ENCODE data around the gene KIAA1210.

The KIAA1210 gene

DNA sequence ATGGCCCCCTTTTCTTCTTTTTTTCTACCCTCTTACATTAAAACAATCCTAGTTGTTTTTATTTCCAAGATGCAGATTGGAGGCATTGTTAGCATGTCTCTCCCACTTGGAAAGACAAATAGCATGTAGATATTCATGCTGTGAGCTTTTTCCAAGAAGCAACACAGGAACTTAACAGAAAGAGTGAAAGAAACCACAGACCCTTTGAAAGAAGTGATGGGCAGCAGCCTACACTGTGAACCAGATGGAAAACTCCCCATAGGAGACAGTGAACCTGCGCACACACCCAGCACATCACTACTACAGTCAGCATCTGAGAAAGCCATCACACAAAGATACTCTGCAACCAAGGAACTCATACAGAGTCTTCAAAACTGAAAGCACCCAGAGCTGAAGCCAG lies 37.0 kb downstream of the KIAA1210 start:
- DNase-seq = no peak

DNA sequence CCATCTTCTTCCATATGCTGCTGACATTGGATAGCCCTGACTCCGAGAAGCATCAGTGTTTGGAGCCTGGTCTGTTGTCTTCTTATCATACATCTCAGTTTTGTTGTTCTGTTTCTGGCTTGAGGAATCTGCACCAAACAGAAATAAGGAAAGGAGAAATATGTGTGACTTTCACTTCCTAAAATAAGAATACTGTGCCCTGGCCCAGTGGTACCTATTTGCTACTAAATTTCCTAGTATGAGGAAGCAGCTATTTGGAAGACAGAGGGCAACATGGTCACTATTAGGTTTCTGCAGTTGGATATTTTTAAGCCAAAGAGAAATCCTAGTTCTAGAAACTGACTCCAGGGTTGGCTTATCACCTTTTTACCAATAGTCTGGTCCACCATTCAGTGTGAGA lies 38.0 kb downstream of the KIAA1210 start:
- DNase-seq = no peak

DNA sequence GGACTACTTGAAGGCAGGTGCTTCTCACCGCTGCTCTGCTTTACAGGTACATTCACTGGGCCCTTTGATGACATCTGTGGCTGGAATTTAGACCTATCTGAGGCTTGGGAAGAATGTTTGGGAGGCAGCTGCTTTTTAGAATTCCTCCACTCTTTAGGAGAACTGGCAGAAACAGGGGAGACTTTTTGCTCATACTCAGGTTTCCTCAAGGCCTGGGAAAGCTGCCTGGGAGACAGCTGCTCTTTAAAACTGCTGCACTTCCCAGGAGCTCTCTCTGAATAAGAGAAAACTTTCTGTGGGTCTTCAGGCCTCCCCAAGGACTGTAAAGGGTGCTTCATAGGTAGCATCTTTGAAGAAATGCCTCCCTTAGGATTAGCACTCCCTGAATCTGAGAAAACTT lies 40.5 kb downstream of the KIAA1210 start:
- no peak for DNase-seq

DNA sequence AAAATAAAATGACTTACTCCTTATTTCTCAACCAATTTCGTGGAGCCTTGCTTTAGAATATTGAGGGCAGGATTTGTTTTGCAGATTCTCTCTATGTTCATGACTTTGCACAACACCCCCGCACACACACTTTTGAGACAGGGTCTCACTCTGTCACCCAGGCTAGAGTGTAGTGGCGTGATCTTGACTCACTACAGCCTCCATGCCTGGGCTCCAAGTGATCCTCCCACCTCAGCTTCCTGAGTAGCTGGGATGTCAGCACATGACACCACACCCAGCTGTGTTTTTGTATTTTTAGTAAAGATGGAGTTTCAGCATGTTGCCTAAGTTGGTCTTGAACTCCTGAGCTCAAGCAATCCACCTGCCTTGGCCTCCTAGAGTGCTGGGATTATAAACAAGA lies 42.8 kb downstream of the KIAA1210 start:
- DNase-seq = no peak

DNA sequence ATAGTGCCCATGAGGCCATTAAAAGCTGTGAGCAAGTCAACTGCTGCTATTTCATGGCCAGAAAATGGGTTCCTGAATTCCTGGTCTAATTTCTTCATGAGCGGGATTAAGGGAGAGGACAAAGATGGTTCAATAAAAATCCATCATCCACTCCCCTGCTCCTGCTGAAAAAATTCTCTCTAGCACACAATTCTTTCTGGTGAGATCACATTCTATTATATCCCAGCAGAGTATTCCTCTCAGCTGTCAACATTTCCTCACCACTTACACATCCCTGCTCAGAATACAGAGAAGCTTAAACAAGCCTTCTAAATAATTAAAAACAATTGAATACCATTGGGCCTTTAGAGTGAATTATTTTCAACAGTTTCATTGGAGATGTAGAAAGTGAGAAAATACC lies 45.3 kb downstream of the KIAA1210 start:
- DNase-seq = no peak

DNA sequence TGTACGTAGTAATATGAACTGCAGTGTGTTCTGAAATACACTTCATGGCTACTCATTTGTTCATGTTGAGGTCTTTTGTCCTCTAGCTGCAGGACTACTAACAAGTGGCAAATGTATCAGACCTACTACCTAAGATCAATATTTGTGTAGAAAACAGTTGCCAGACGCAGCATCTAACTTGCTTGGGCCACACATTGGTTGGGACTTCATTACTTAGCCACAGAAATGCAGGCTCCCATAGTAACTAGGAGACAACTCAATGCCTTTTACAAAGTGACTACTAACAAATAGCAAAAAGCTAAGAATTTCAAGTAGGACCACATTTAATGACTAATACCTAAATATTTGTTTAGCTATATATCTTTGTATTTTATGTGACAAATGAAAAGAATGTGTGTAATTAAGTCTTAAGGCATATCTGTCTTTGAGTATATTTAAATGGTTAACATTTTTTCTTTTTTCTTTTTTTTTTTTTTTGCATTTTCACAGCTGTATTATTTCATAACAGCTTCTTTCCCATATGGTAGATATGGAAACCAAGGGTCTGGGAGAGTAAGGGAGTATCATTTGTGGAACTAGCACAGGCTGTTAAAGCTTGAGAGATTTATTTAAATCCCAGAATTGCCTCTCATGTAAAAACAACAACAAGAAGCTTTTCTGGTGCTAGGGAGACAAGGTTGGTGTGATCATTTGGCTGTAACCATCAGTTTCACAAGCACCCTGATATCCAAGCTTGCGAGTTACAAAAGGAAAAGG lies 52.2 kb downstream of the KIAA1210 start:
- DNase-seq = no peak

DNA sequence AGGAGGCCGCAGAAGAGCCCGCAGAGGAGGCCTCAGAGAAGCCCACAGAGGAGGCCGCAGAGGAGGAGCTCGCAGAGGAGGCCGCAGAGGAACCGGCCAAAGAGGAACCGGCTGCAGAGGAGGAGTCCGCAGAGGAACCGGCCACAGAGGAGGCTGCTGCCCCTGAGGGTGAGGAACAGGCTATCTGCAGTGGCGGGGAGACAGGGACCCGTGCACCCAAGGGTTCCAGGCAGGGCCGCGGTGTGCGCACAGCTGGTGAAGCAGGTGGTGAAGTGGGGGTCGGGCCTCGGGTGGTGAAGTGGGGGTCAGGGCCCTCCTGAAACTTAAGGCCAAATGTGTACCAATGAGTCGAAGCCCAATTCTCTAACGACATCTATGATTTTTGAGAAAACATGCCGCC lies 53.7 kb downstream of the KIAA1210 start:
- no peak for DNase-seq

DNA sequence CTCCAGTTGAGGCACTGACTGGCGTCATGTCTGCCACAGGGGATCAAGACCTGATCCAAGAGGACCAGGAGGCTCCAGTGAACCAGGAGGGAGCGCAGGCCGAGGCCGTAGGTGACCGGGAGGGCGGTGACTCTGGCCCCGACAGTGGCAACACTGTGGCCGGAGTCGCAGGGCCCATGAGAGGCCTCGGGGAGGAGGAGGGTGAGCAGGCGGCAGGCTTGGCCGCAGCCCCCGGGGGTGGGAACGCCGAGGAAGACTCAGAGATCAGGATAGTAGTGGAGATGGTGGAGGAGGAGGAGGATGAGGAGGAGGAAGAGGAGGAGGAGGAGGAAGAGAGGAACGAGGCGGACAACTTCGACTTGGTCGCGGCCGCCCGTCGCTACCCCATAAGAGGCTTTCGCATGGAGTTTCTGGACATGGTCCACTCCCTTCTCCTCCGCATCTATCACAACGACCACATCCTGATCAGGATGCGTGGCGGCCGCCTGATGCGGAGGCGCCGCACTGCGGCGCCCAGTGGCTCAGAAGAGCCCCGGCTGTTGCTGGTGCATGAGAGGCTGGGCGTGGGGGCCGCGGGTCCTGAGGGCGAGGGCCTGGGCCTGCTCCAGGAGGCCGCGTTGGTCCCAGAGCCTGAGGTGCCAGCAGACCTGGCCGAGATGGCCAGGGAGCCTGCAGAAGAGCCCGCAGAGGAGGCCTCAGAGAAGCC lies 54.3 kb downstream of the KIAA1210 start:
- DNase-seq = no peak

DNA sequence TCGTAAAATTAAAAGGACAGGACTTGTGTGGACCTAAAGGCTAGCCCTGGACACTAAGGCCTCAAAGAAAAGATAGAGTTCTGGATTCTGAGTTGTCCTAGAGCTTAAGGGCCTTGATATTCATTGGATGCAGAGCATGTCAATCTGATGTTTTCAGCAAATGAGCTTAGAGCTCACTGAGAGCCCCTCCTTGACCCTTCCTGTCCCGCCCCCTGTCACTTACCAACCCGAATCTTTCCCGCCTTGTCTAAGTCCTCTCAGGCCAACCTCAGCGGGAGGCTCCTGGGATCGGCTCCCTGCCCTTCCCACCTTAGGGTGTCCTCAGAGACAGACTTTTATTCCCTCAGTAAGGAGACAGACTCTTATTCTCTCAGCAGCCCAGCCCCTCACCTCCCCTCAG lies 54.9 kb downstream of the KIAA1210 start, which contains the start of gene CT47C1:
TSS of gene CT47C1 (plus strand) at position 250 of the 400 bp plus-strand sequence. CDS start 233 bp downstream, outside the sequence.
- no peak for DNase-seq

DNA sequence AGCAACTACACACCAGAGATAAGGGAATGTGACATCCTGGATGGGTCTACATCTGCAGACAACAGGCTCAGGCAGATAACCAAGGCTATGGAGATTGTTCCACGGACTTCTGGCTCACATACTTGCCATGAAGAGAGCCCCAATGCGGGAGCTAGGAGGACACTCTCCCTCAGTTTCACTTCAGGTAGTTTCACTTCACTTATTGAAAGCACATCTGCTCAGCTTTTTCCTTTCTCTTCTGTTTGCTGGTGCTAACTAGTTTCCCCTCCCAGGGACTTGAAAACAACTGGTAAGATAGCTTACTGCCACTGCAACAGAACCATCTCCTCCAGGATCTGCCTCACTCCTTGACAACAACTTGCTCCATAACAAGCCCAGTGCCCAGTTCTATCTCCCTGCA lies 56.2 kb downstream of the KIAA1210 start:
- DNase-seq = peak; percentile 37

DNA sequence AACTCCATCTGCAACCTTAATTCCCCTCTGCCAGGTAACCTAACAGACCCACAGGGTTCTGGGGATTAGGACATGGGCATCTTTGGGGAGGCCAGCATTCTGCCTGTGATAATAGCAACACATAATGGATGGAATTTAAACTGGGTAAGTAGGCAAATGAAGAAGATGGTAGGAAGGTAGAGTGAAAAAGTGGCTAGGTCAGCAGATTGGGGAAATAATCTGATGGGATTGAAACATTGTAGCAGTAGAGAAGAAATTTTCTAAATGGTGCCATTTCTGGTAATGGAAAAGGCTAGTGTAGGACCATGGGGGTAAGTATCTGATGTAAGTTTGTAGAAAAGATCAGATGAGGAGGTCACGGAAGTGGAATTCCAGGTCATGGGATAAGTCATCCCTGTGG lies 57.9 kb downstream of the KIAA1210 start:
- no peak for DNase-seq

DNA sequence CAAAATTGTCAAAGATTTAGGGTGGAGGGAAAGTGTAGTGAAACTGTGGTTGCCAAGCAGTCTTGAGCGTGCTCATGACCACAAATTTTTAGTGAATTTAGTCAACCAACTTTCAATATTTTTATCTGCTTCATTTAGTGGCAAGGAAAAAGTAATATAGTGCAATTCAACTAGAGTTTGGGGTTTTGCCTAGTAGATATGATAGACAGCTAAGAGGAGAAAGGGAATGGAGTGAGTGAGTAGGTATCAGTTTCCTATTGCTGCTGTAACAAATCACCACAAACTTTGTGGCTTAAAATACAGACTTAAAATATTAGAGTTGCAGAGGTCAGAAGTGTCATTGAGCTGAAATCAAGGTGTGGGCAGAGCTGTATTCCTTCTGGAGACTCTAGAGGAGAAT lies 58.5 kb downstream of the KIAA1210 start:
- DNase-seq = no peak

DNA sequence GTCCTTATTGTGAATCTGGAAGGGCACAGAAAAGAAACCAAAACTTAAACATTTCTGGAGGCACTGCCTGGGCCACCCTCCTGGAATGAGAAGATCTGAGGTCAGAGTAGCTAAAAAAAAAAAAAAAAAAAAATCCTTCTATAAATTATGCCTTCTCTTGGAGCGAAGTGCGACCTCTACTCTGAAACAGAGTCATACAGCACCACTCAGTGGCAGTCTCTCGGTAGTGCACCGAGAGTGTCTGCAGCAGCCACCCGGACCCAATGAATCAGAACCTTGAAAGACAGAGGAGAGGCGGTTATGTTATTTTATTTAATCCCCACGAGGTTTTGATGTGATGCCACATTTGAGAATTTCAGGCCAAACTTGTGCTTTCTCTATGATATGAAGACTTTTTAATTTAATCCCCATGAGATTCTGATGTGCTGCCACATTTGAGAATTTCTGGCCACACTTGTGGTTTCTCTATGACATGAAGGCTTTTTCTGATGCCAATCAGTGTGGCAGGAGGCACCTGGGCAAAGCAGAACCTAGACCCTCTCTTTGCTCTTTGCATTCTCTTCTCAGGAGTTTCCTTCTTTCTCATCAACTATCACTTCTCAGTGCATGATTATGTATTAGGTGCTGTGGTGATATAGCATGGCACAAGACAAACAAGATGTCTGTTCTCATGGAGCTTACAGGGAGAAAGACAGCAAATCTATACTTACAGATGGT lies 60.4 kb downstream of the KIAA1210 start:
- DNase-seq = peak; percentile 45

DNA sequence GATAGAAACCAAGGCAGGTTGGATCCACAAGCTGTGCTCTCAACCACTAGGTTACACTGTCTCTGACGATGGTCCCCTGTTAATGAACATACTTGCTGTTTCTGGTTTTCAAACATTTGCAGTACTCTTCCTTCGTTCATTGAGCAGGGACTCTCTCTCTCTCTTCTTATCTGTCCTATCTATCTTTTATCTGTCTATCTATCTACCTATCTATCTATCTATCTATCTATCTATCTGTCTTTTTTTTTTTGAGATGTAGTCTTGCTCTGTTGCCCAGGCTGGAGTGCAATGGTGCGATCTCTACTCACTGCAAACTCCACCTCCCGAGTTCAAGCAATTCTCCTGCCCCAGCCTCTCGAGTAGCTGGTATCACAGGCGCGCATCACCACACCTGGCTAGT lies 64.2 kb downstream of the KIAA1210 start:
- DNase-seq = no peak

DNA sequence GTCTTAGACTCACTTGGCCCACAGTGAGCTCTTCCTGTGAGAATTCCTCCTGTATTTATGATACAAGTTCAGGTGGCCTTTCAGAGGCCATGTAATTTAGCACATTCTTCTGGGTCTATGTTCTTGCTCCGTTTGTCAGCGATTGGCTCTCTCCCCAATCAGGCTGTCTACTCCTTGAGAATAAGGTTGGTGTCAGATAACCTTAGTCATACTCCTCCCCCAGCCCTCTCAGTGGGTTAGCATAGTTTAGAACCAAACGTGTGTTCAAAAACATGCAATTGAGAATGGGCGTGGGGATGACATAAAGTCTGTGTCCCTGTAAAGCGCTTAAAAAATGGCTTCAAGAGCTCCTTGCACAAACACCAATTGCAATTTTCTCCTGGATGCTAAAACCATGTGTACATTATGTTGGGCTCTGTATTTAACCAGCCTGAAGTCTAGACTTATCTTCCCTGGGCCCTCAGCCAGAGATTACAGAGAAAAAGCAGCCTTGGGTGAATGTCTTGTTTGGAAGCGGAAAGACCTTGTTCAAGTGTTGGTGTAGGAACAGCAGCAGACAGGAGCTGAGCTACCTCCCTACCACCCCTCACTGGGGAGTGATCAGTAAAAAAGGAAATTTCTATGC lies 64.8 kb downstream of the KIAA1210 start:
- no peak for DNase-seq

DNA sequence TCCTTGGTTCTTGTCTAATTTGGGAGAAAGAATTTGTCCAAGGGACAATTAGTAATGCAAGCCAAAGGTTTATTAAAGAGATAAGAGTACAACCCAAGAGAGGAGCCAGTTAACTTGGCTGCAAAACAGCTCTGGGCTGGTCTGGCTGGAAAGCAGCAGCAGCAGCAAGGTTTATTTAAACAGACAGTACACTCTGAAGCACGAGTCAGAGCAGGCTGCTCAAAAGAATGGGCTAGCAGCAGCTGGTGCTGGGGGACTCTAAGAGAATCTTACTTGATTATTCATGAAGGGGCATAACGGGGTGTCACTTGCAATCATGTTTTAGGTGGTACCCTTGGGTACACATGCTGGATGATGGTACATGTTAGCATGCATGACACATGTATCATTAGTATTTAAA lies 71.9 kb downstream of the KIAA1210 start:
- DNase-seq = no peak

DNA sequence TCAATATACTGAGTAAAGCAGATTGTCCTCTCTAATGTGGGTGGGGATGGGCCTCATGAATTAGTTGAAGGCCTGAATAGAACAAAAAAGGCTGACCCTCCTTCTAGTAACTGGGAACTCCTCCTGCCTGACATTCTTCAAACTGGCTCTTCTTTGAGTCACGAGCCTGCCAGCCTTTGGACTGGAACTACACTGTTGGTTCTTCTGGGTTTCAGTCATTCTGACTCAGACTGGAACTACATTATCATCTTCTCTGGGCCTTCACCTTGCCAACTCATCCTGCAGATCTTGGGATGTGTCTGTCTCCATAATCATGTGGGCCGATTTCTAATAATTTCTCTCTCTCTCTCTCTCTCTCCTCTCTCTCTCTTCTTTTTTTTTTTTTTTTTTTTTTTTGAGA lies 81.7 kb downstream of the KIAA1210 start:
- DNase-seq = no peak

DNA sequence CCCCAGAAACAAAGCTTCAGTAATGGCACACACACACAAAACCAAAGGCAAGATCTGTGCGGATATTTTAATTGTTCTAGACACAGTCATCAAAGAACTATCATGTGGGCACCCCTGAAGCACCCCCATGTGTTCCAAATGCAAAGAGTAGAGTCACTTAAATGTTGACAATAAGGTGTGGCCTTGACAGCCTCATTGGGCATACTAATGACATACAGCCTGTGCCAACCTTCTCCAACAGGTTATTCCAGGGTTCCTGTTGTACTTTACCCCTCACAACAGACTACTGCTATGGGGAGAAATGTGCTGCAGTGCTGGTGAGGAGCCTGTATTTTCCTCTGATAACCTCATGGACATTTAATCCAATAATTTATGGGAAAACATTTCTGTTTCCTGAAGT lies 84.6 kb downstream of the KIAA1210 start:
- no peak for DNase-seq

DNA sequence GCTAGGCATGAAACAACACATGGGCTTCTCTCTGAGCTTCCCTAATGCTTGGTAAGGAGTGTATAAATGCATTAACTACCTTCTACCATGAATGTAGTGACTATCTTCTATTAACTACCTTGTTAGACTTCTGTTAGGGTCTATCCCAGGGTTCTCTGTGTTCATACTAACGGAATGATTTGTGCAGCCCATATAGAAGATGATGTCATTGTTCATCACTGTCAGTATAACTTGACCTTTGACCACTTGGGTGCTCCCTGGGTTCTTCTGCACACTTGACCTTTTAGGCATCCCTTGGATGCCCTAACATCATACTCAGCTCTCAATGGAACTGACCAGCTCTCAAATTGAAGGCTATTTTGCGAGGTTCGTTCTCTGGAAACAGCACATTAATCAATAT lies 85.6 kb downstream of the KIAA1210 start:
- DNase-seq = no peak

DNA sequence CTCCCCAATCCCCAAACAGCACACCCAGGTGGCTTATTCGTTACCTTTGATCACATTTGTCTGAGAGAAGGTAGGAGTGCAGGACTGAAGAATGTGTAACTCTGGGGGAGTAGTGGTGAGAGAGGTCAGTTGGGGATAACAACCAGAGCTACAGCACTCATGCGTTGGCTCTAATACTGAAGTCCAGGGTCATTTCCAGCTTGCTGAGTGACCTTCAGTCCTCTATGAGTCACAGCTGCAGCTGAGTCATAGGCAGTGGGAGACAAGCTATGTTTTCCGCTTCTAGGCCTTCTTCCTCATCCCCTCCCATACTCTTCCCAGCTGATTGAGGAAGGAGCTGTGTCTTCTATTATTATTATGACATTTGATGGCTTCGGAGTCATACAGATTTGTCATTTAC lies 86.4 kb downstream of the KIAA1210 start:
- DNase-seq = no peak

DNA sequence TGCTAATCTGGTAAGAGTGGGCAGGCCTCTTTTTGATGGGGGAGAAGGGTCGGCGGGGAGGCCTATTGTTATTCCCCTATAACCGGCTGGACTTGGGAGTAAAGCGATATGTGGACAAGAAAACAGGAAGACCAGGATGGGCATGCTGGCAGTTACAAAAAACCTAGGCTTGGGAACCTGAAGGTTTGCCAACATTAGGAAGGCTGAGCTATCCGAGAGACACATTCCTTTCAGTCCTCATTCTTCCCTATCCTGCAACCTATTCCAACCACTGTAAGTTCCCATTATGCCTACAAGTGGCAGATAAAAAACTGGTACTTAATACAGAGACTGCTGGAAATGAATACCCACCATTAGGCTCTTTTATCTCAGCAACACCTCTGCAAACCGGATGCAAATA lies 87.2 kb downstream of the KIAA1210 start:
- no peak for DNase-seq

DNA sequence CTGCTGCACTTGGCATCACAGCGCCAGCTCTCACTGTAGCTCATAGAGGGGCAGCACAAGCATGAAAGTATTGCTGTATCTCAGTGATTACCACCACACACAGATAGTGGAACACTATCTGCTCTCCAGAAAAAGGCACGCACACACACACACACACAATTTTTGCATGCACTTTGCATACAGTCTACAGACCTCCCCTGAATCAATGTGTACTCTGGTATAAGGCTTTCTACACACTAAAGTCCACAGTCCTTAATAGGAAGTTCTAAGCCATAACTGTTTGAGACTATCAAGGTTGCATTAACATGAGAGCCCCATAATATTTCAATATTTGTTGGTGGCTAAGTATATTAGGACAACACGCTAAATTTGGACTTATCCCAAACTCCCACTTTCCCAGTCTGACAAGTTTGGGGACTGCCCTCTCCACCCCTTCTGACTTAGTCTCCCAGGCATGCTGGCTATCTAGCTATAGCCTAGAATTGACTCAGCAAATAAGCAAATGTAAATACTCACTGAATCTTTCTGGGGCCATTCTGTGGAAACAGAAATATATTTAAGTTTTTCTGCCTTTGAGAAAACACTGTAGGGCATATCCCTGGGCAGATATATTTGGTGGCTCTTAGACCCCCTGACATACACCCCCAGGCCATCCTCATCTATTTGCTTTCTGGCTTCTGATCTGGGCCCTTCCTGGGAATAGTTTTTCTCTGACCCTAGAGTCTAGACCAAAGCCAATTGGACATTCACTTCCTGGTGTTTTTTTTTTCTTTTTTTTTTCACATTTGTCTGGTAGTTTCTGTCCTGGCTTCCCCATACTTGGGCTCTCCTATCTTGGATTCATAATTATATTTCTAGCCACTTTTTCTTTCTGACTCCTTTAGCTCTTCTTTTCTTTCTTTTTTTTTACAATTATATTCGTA lies 91.2 kb downstream of the KIAA1210 start:
- DNase-seq = no peak
